Astrocyte of the cerebellum (primary cell): ENCODE data around the gene SCN10A.

Experiments used
- DNase-seq: peaks from one replicate; pipeline ENCODE4 v3.0.0-alpha.2; 2011; ENCODE audit warnings: low read depth
- H3K4me3 ChIP-seq: 2 replicates; pipeline ENCODE4 v1.5.1; 2011; ENCODE audit warnings: mild to moderate bottlenecking, low read depth, low read length, moderate library complexity
- in situ Hi-C: cut with HindIII; loops from 2 replicates; pipeline ENCODE4 v1.10.0; 2017; ENCODE audit warnings: low sequenced_read_pairs
- TF ChIP-seq, protein P1 (sequence below): IDR thresholded peaks from 2 replicates; pipeline ENCODE4 v1.5.1; 2012; ENCODE audit warnings: low read length, low read depth, moderate library complexity, mild to moderate bottlenecking; ENCODE audit errors: missing control alignments

Gene SCN10A

GRCh38 chr3:38805004-38805403, 11.0 kb downstream of the SCN10A start:
- no peak for DNase-seq
- no peak overlapping the region for H3K4me3 ChIP-seq
- TF ChIP-seq, protein P1, sequence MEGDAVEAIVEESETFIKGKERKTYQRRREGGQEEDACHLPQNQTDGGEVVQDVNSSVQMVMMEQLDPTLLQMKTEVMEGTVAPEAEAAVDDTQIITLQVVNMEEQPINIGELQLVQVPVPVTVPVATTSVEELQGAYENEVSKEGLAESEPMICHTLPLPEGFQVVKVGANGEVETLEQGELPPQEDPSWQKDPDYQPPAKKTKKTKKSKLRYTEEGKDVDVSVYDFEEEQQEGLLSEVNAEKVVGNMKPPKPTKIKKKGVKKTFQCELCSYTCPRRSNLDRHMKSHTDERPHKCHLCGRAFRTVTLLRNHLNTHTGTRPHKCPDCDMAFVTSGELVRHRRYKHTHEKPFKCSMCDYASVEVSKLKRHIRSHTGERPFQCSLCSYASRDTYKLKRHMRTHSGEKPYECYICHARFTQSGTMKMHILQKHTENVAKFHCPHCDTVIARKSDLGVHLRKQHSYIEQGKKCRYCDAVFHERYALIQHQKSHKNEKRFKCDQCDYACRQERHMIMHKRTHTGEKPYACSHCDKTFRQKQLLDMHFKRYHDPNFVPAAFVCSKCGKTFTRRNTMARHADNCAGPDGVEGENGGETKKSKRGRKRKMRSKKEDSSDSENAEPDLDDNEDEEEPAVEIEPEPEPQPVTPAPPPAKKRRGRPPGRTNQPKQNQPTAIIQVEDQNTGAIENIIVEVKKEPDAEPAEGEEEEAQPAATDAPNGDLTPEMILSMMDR = no peak
- in situ Hi-C loops = no loop called here

- H3K4me3 ChIP-seq = no peak overlapping the region
- no peak for DNase-seq
- in situ Hi-C loops = no loop called here
- TF ChIP-seq, protein P1 = no peak
These were observed 15.5 kb downstream of the SCN10A start for GRCh38 chr3:38800511-38800910.

DNA sequence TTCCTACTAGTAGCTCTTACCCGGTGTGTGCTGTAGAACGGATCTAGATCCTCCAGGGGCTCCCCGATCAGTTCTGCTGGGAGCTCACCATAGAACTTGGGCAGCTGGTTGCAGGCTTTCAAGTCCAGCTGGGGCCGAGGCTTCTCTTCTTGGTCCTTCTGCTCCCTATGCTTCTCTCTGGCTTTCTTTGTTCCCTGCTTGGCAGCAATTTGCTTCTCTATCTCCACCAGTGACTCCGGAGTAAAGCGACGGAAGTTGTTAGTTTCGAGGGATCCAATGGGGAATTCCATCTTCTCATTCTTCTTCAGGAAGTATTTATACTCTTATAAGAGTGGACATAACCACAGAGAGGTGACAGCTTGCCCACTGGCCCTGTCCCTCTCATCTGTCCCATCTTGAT, 22.3 kb downstream of the SCN10A start:
- in situ Hi-C loops = no loop called here
- H3K4me3 ChIP-seq = no peak overlapping the region
- DNase-seq = no peak
- TF ChIP-seq, protein P1 = no peak

GRCh38 chr3:38792983-38793382, 23.0 kb downstream of the SCN10A start:
- TF ChIP-seq, protein P1 = no peak
- no peak for DNase-seq
- H3K4me3 ChIP-seq = no peak overlapping the region
- in situ Hi-C loops = no loop called here

GRCh38 chr3:38782148-38782547, 33.9 kb downstream of the SCN10A start:
- TF ChIP-seq, protein P1 = no peak
- no peak for DNase-seq
- in situ Hi-C loops = no loop called here
- H3K4me3 ChIP-seq = no peak overlapping the region

DNA sequence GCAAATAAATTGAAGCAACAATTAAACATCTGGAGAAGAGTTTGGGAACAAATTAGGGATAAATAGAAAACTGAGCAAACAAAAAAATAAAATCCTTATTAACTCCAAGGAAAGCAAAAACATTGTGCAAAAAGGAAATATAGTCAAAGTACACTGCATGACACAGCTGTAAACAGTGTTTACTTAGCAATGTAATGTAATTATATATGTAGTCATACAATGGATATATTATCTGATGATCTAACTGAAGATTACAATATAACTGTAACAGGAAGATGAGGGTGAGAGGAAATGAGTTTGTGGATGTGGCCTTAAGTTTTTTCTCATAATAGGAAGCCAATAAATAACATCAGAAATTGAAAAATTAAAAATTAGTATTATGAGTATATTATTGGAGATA, 42.5 kb downstream of the SCN10A start:
- TF ChIP-seq, protein P1 = no peak
- no peak overlapping the region for H3K4me3 ChIP-seq
- no peak for DNase-seq
- in situ Hi-C loops = no loop called here

- no peak overlapping the region for H3K4me3 ChIP-seq
- DNase-seq = no peak
- in situ Hi-C loops = no loop called here
- TF ChIP-seq, protein P1 = no peak
These were observed 52.4 kb downstream of the SCN10A start for GRCh38 chr3:38763569-38763968.
